GM21737 (cell line): ENCODE data around the gene NDUFB4.

Experiments
- ATAC-seq: cut with Tn5 transposase; IDR thresholded peaks from one replicate; pipeline ENCODE4 v1.9.1; 2021; ENCODE audit warnings: mild to moderate bottlenecking, moderate library complexity; ENCODE audit not compliant: unreplicated experiment

NDUFB4 gene

GRCh38 chr3:120596116-120596852 is at the start of gene NDUFB4:
TSS of gene NDUFB4 (plus strand) at chr3:120596336. CDS start at chr3:120596360, 24 bp downstream.
- ATAC-seq = peak; percentile 96

DNA sequence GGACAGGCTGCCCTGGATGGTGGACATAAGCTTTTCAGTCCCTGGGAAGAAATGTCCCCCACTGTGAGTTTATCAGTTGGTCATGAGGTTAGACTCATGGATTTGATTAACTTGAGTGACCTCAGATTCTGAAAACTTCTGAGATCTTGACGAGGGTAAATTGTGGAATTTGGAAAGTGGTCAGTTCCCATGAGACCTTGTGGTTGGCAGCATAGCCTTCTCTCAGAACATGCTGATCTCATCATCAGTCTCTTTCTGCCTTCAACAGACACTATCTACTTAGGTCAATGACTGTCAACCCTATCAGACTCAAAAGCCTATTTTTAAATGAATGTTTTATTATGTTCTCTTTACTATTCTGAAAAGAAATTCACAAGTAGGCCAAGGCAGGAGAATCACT is 45.6 kb upstream of the NDUFB4 start:
- ATAC-seq = no peak

DNA sequence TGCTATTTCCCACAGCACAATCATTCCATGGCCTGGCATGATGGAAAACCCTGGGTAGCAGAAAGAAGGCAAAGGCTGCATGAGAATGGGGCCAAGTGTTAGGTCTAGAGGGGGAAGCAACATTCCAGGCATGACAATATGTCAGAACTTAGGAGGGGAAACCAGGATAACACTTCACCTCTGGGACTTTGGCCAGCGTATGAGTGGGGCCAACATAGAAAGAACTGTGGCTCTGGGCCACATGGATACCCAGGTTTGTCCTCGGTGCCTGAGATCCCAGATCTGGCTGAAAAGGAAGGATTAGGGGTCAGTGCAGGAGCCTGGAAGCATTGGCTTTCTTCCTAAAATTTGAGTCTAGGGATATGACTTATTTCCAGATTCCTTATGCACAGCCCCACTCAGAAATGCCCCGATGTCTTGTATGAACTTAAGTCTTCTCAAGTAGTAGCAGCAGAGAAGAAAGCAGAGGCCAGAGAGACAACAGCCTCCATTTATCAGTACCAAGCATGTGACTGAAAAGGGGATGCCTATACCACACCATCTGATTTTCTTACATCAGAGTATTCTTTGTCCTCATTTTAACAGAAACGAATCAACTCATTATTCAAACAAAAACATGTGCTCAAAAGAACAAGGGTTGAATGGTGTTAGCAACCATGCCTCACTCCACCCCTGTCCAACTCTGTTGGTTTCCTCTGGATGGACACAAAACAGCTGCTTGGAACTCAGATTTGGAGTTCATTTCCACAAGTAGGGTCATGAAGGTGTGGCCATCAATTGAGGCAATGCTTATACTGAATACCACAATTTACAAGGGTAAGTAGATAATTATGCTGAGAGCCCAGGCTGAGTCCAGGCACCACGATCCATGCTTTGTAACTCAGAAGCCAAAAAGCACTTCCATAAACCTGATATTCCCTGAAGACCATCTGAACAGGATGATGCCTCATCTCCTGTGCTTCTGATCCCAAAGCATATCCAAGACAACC is 43.7 kb upstream of the NDUFB4 start:
- ATAC-seq = no peak

DNA sequence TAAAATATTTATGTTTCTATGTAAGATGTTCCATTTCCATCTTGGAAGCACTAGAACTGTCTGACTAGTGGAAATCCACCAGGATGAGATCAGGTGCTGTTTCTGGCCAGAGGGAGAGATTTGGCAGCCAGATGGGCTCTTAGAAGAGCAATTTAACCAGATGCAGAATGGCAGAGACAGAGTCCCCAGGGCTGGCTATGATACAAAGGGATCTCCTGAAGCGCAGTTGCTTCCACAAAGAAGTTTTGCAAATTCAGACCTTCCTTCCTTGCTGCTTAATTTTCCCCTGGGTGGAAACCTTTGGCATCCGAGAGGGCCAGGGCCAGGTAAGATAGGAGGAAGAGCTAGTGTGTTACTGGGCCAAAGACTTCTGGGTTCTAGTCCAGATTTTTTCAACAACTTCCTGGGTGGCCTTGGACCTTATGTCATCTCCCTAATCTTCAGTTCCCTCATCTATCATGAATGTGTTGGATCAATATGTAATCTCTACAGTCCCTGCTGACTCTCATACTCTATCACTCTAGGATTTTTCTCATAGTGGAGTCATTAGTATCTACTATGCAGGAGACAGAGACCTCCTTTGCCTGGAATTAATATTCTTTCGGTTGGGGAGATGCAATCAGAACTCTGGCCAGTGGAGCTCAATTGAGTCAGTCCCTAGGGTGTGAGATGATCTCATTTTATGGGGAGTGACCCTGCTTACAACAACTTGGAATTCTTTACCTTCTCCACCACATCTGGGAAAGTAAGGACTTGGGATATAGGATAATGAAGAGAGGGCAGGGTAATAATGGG is 41.1 kb upstream of the NDUFB4 start:
- ATAC-seq = no peak

DNA sequence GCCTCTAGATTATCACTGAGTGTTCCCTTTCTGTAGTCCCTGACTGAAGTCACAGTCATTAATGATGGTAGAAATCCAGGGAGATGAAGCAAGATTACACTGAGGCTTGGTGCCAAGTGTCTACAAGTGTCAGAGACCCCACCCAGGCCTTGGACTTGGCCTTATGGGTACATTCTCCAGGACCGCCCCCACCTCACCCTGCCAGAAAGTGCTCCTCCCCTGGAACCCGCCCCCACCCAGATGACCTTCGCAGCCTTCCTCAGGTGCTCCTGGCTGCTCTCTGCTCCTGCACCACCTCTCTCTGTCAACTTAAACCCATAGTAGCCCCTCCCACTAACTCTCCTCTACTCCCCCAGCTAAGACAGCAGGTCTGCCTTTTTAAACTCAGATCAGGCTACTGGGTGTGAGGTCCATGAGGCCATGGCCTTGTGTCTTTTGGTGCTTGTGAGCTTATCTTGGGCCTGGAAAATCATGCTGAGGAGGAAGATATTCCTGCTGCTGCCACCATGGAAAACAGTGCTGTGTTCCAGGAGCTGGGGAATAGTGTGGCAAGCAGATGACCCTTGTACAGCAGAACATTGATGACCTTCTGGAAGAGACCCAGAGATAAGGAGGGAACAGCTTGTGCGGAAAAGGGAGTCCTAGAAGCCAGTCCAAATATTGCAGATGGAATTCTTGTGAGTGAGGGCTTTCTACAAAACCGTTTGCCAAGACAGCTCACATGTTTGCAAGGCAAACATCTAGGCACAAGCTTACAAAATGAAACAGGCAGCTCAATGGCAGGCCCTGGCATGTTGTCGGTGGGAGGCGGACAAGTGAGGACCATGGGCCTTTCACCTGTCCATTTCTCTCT is 40.3 kb upstream of the NDUFB4 start:
- no peak for ATAC-seq

- ATAC-seq = no peak
These were observed 39.0 kb upstream of the NDUFB4 start for GRCh38 chr3:120557115-120557514.

- ATAC-seq = peak; percentile 90
These were observed 37.3 kb upstream of the NDUFB4 start for GRCh38 chr3:120558771-120559241.

GRCh38 chr3:120559242-120560061 is 36.7 kb upstream of the NDUFB4 start:
- peak; percentile 35 for ATAC-seq

DNA sequence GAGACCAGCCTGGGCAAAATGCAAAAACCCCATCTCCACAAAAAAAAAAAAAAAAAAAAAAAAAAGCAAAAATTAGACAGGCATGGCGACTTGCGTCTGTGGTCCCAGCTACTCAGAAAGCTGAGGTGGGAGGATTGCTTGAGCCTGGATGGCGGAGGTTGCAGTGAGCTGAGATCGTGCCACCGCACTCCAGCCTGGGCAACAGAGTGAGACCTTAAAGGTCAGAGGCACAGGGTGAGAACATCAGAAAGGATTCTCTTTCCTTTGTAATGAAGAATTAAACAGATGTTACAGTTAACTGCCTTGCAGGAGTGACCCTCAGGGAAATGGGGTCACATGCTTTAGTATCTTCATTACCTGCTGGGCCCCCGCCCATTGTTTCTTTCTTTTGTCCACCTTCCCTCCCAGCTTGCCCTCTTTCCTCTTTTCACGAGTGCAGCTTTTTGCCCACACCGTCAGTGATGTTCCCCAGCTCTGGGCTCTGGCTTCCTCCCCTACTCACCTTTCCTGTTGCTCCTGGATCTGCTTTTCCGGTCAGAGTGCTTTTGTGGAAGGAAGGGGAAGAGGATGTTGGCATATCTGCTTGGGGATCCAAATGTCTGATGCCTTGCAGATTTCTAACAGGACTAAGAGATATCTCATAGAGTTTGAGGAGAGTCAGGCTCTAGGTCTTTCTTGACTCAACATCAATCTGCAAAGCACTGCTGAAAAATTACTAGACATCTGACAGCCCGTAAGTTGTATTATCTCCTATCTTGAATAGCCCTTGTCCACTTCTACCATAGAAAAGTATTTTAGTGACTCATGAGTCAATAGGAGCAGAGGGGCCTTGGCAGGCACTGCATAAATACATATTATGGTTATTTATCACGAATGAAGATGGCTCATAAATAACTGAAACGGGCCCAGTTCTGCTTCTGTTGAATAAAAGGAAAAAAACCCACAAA is 35.6 kb upstream of the NDUFB4 start:
- ATAC-seq = no peak

DNA sequence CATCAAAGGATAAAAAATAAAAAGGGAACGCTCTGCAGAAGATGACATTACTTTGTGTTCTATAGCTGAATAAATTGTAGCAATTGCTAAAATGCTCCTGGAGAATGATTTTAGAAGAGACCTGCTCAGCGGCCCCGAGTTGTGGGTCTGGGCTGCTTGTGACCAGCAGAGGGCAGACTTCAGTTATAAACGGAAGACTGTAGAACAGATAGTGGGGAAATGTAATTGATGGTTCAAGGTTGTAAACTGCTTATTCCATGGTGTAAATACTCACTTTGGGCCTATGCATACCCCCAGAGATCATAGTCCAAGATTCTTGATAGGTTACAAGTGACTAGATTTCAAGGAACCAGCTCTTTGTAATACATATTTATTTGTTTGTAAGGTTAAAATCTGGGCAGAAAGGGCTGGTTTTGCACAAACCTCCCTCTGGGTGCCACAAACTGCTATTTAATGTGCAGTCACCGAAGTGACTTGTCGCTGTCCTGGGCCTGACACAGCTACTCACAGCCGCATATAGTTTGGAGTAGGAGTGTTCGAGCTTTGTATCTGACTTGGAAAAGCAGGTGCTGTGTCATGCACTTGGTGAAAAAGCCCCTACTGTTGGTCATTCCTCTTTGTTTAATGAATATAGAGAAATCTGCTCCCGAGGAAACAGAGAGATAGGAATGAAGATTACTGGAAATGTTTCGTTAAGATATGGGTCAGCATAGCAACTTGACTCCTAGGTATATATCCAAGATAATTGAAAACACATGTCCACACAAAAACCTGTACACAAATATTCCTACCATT is 34.7 kb upstream of the NDUFB4 start:
- no peak for ATAC-seq

- ATAC-seq = no peak
These were observed 32.6 kb upstream of the NDUFB4 start for GRCh38 chr3:120563356-120564022.

GRCh38 chr3:120566243-120566975 is 29.7 kb upstream of the NDUFB4 start:
- no peak for ATAC-seq

GRCh38 chr3:120567370-120568201 is 28.6 kb upstream of the NDUFB4 start:
- ATAC-seq = no peak

- no peak for ATAC-seq
These were observed 28.0 kb upstream of the NDUFB4 start for GRCh38 chr3:120568202-120568531.

DNA sequence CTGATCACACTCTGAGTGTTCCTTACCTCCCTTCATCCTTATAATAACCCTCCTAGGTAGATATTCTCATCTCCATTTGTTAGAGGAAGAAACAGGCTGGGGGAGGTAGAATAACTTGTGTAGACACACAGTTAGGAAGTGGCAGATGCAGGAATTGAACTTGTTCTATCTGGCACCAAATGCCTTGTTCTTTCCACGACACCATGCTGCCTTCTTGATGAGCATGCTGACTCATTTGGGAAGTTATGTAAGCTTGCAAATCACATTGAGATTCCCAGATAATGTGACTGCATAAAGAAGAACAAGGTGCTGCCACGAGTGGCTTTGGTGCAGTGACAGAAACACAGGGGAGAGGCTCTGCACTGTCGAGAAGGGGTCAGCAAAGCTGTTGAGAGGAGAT is 27.5 kb upstream of the NDUFB4 start:
- no peak for ATAC-seq
